NCI-H2171 treated with DMSO at 0.1 percent for 48 hours (cell line): Measurements from ENCODE around the gene LRTM1.

Experiments used
- DNase-seq: peaks from one replicate; lab custom pipeline; 2025; lab: John Stamatoyannopoulos, UW

LRTM1 gene

GRCh38 chr3:54940971-54941370 lies 13.1 kb upstream of the LRTM1 start:
- DNase-seq, result no peak

- DNase-seq, result no peak
These were observed 11.9 kb upstream of the LRTM1 start for GRCh38 chr3:54939557-54940300.

GRCh38 chr3:54936561-54936960 lies 8.7 kb upstream of the LRTM1 start:
- no peak for DNase-seq

- no peak for DNase-seq
These were observed 8.0 kb upstream of the LRTM1 start for GRCh38 chr3:54935869-54936268.

GRCh38 chr3:54932606-54933005 lies 4.7 kb upstream of the LRTM1 start:
- DNase-seq, result no peak

GRCh38 chr3:54931182-54931581 lies 3.3 kb upstream of the LRTM1 start:
- DNase-seq, result no peak

- DNase-seq, result no peak
These were observed 9.3 kb downstream of the LRTM1 start for GRCh38 chr3:54918516-54918915.

GRCh38 chr3:54917862-54918261 lies 10.0 kb downstream of the LRTM1 start:
- DNase-seq, result no peak

GRCh38 chr3:54917174-54917573 lies 10.7 kb downstream of the LRTM1 start:
- no peak for DNase-seq

GRCh38 chr3:54916732-54917131 lies 11.1 kb downstream of the LRTM1 start:
- no peak for DNase-seq

- no peak for DNase-seq
These were observed 11.9 kb downstream of the LRTM1 start for GRCh38 chr3:54915976-54916375.

GRCh38 chr3:54915181-54915580 lies 12.7 kb downstream of the LRTM1 start:
- no peak for DNase-seq

- DNase-seq, result no peak
These were observed 13.7 kb downstream of the LRTM1 start for GRCh38 chr3:54914180-54914579.

GRCh38 chr3:54909191-54909590 lies 18.7 kb downstream of the LRTM1 start:
- no peak for DNase-seq

GRCh38 chr3:54906763-54907162 lies 21.1 kb downstream of the LRTM1 start:
- no peak for DNase-seq

GRCh38 chr3:54905920-54906319 lies 21.9 kb downstream of the LRTM1 start:
- DNase-seq, result no peak

- no peak for DNase-seq
These were observed 22.5 kb downstream of the LRTM1 start for GRCh38 chr3:54905261-54905888.

GRCh38 chr3:54901906-54902685 lies 25.8 kb downstream of the LRTM1 start:
- DNase-seq, result no peak

GRCh38 chr3:54900838-54901591 lies 26.8 kb downstream of the LRTM1 start:
- no peak for DNase-seq

- DNase-seq, result no peak
These were observed 28.6 kb downstream of the LRTM1 start for GRCh38 chr3:54899273-54899672.

- DNase-seq, result no peak
These were observed 30.7 kb downstream of the LRTM1 start for GRCh38 chr3:54897028-54897711.

GRCh38 chr3:54895613-54896012 lies 32.2 kb downstream of the LRTM1 start:
- no peak for DNase-seq
